ENCODE data around the gene SMG6. TPM values are rescaled to one million over a fixed set of nuclear protein-coding genes. Genes with fewer than 3 reads are reported as not detected.

Gene SMG6
- polyA plus RNA-seq, 1 experiment: 27.3 TPM

- Histone ChIP-seq H3K27me3 (ENCODE audit: control insufficient read depth, insufficient read depth, low read length) (peaks cover 23% of the 10 kb centered on the region), H3K4me3 (ENCODE audit: low read depth, low read length) (no peak overlapping the region), H3K9me3 (ENCODE audit: control insufficient read depth, insufficient read depth, low read length) (peaks cover 4% of the 10 kb centered on the region; the same call in 1 of the 2 replicates), H3K27ac (ENCODE audit: low read depth, low read length) (no peak overlapping the region)
- CTCF ChIA-PET: interaction anchor here (1.3 to 2.7 kb wide), 2 partner anchors 116 to 119 kb away, joined by 3 to 15 read pairs; no protein-coding TSS in a partner anchor
- POLR2A ChIA-PET: no interaction called here
- no peak for DNase-seq (ENCODE audit: low read depth, low spot score)
- no peak for TF ChIP-seq CTCF (IDR thresholded peaks at IDR 0.05; ENCODE audit: low read depth, low read length)
Observed at GRCh38 chr17:2028234-2028614, 275.4 kb downstream of the SMG6 start.

GRCh38 chr17:2027528-2028233, 275.9 kb downstream of the SMG6 start:
- Histone ChIP-seq H3K9me3 (ENCODE audit: control insufficient read depth, insufficient read depth, low read length) (peaks cover 4% of the 10 kb centered on the region; the same call in 1 of the 2 replicates), H3K27ac (ENCODE audit: low read depth, low read length) (no peak overlapping the region), H3K4me3 (ENCODE audit: low read depth, low read length) (no peak overlapping the region), H3K27me3 (ENCODE audit: control insufficient read depth, insufficient read depth, low read length) (peaks cover 29% of the 10 kb centered on the region)
- no peak for DNase-seq (ENCODE audit: low read depth, low spot score)
- POLR2A ChIA-PET: no interaction called here
- CTCF ChIA-PET: interaction anchor here (0.6 to 3.4 kb wide), 4 partner anchors 115 to 126 kb away, joined by 3 to 69 read pairs (median 9); no protein-coding TSS in a partner anchor
- no peak for TF ChIP-seq CTCF (IDR thresholded peaks at IDR 0.05; ENCODE audit: low read depth, low read length)

GRCh38 chr17:2025622-2026309, 277.8 kb downstream of the SMG6 start:
- H3K27me3 ChIP-seq (ENCODE audit: control insufficient read depth, insufficient read depth, low read length): peaks cover 42% of the 10 kb centered on the region
- H3K4me3 ChIP-seq (ENCODE audit: low read depth, low read length): peak overlapping the region; percentile 45
- ChIA-PET POLR2A (interaction anchor here (0.5 to 2.2 kb wide), 3 partner anchors 117 to 129 kb away, joined by 5 to 9 read pairs (median 5); no protein-coding TSS in a partner anchor), CTCF (interaction anchor here (0.7 to 3.4 kb wide), 10 partner anchors 13 to 147 kb away, joined by 3 to 69 read pairs (median 3); no protein-coding TSS in a partner anchor)
- TF ChIP-seq CTCF (IDR thresholded peaks at IDR 0.05; ENCODE audit: low read depth, low read length): peak; percentile 85
- DNase-seq (ENCODE audit: low read depth, low spot score): no peak
- H3K27ac ChIP-seq (ENCODE audit: low read depth, low read length): no peak overlapping the region
- peaks cover 4% of the 10 kb centered on the region; the same call in 1 of the 2 replicates for H3K9me3 ChIP-seq (ENCODE audit: control insufficient read depth, insufficient read depth, low read length)

- CTCF ChIA-PET: interaction anchor here (1.0 to 3.4 kb wide), 9 partner anchors 13 to 147 kb away, joined by 3 to 69 read pairs (median 3); no protein-coding TSS in a partner anchor
- DNase-seq (ENCODE audit: low read depth, low spot score): no peak
- Histone ChIP-seq H3K27me3 (ENCODE audit: control insufficient read depth, insufficient read depth, low read length) (peaks cover 47% of the 10 kb centered on the region), H3K27ac (ENCODE audit: low read depth, low read length) (no peak within 1 kb of the TSS), H3K9me3 (ENCODE audit: control insufficient read depth, insufficient read depth, low read length) (peaks cover 4% of the 10 kb centered on the region; the same call in 1 of the 2 replicates), H3K4me3 (ENCODE audit: low read depth, low read length) (peak within 1 kb of the TSS; percentile 45)
- TF ChIP-seq CTCF (IDR thresholded peaks at IDR 0.05; ENCODE audit: low read depth, low read length): no peak
- POLR2A ChIA-PET: interaction anchor here (0.6 to 2.2 kb wide), 2 partner anchors 116 to 128 kb away, joined by 5 to 9 read pairs; no protein-coding TSS in a partner anchor
Observed at GRCh38 chr17:2025220-2025621, 278.4 kb downstream of the SMG6 start, which contains the start of gene RTN4RL1. Gene RTN4RL1 (minus strand): TSS chr17:2025334. CDS start chr17:2024865, 469 bp downstream.
